GM10248 (cell line): ENCODE measurements around the gene ZMYM4.

ENCODE experiments used
- CTCF ChIA-PET: fragments of 300-600 bp; sonication (Branson Sonifier 250); formaldehyde crosslinking; extraction: SDS; loops from one replicate; lab custom pipeline; 2021; ENCODE audit warnings: antibody characterized with exemption; lab: Yijun Ruan, JAX
- POLR2A ChIA-PET: fragments of 350-650 bp; sonication (Branson Sonifier 250); formaldehyde crosslinking; extraction: SDS; loops from one replicate; lab custom pipeline; 2020; ENCODE audit warnings: antibody characterized with exemption; lab: Yijun Ruan, JAX
- DNase-seq: peaks from one replicate; pipeline ENCODE4 v3.0.0; 2012; ENCODE audit errors: extremely low spot score
- TF ChIP-seq, protein P1 (sequence below): IDR thresholded peaks from 2 replicates; pipeline ENCODE4 v1.5.1; 2012; ENCODE audit warnings: mild to moderate bottlenecking, low read depth; ENCODE audit errors: extremely low read depth, missing control alignments, control extremely low read depth

The ZMYM4 gene

DNA sequence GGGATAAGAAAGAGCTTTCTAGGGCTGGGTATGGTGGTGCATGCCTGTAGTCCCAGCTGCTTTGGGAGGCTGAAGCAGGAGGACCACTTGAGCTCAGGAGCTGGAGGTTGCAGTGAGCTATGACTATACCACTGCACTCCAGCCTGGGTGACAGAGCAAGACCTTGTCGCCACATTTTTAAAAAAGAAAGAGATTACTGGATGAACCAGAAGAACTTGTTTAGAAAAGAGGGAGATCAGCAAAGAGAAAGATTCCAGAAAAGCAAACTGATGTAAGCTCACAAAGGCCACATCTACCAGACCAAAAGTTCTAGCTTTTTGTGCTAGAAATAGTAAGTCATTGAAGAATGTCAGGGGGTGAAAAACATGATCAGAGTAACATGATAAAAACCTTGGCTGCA lies 171.1 kb downstream of the ZMYM4 start:
- TF ChIP-seq, protein P1, sequence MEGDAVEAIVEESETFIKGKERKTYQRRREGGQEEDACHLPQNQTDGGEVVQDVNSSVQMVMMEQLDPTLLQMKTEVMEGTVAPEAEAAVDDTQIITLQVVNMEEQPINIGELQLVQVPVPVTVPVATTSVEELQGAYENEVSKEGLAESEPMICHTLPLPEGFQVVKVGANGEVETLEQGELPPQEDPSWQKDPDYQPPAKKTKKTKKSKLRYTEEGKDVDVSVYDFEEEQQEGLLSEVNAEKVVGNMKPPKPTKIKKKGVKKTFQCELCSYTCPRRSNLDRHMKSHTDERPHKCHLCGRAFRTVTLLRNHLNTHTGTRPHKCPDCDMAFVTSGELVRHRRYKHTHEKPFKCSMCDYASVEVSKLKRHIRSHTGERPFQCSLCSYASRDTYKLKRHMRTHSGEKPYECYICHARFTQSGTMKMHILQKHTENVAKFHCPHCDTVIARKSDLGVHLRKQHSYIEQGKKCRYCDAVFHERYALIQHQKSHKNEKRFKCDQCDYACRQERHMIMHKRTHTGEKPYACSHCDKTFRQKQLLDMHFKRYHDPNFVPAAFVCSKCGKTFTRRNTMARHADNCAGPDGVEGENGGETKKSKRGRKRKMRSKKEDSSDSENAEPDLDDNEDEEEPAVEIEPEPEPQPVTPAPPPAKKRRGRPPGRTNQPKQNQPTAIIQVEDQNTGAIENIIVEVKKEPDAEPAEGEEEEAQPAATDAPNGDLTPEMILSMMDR = no peak
- CTCF ChIA-PET = interaction anchor here (1.1 to 10.3 kb wide), 6 partner anchors 11 to 288 kb away, joined by 3 to 110 read pairs (median 3); no protein-coding TSS in a partner anchor
- no peak for DNase-seq
- POLR2A ChIA-PET = no interaction called here

DNA sequence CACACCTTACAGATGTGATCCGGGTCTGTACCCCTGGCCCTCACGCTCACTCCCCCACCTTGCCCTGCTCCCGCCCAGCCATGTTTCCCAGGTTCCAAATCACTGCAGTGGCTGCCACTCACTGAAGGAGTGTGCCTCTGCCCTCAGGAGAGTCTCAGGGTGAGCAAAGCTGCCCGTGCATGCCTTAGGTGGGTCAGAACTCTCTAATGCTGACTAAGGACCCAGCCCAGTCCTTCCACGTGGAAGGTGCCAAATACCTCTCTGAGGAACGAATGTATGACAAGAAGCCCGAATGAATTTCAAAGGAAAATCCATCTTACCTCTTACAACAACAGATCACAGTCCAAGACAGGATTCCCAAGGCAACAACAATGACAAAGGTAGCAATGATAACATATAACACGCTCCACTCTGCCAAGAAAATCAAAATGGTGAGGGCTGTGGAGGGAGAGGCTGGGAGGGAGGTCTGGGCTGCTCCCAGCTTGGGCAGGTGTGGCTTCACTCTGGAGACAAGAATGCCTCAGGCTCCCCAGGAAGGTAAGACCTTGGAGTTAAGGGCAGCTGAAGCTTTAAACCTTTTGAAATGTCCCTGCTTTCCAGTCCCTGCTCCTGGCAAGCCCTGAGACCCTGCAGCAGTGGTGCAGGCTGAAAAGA lies 173.5 kb downstream of the ZMYM4 start:
- DNase-seq = no peak
- POLR2A ChIA-PET = no interaction called here
- CTCF ChIA-PET = interaction anchor here (10.3 kb wide), 1 partner anchor 8 kb away, joined by 110 read pairs; no protein-coding TSS in a partner anchor
- TF ChIP-seq, protein P1 = no peak

DNA sequence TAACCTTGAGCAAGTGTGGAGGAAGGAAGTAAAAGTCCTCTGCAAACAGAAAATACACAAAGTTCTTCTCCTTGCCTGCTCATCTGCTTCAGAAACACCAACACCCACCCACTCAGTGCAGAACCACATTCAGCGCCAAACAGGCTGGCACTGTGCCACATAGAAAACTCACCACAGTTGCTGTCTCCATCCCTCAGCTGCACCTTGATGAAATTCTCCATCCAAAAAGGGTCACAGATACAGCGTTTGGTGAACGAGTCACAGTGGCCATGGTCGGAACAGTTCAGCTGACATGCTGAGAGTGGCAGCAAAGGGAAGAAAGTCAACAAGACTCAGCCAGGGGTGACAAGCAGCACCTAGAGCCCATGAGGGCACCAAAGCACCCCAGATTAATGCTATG lies 174.2 kb downstream of the ZMYM4 start:
- TF ChIP-seq, protein P1 = no peak
- ChIA-PET CTCF (interaction anchor here (1.9 to 10.3 kb wide), 2 partner anchors 8 to 12 kb away, joined by 5 to 110 read pairs; no protein-coding TSS in a partner anchor), POLR2A (no interaction called here)
- no peak for DNase-seq

DNA sequence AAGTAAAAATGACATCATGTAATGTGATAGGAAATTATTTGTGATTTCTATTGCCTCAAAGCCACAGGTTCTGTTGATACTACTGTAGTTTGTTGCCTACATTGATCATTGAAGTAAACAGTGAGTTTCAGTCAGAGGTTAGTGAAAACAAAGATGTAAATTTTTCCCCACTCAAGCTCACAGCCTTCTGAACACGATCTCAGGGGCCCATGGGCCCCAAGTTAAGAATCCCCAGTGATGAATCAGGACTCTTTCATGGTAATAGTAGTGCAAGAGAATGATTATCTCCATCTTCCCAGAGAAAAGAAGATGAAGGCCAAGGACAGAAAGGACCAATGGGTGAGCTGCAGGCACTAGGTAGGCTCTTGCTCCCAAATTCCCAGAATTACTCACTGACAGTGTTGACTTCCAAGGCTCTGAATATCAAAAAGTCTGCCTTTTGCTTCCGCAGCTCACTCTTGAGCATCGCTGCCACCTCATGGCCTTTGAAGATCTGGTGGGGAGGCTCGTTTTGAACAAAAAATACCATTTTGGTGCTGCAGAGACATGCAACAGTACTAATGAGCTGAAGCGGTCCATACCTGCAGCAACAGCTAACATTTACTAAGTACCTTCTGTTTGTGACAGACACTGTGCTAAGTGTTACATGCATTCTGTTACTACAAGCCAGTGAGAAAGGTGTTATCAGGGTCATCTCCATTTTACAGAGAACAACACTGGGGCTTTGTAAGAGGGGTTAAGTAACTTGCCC lies 175.4 kb downstream of the ZMYM4 start:
- POLR2A ChIA-PET = no interaction called here
- TF ChIP-seq, protein P1 = no peak
- CTCF ChIA-PET = interaction anchor here (0.6 to 13.9 kb wide), 11 partner anchors 6 to 271 kb away, joined by 3 to 184 read pairs (median 5); no protein-coding TSS in a partner anchor
- no peak for DNase-seq

DNA sequence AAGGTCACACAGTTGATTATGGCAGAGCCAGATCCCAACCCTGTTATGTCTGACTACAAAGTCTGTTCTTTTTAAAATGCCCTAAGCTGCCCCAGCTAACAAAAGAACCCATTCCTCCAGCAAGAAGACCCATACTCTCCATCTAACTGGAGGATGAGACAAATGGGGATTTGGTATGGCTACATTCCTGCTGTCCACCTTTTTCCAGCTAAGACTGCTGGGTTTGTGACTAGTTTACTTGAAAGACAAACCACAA lies 175.9 kb downstream of the ZMYM4 start:
- CTCF ChIA-PET = interaction anchor here (0.9 to 13.9 kb wide), 8 partner anchors 9 to 242 kb away, joined by 3 to 184 read pairs (median 6); no protein-coding TSS in a partner anchor
- POLR2A ChIA-PET = no interaction called here
- no peak for DNase-seq
- TF ChIP-seq, protein P1 = no peak

DNA sequence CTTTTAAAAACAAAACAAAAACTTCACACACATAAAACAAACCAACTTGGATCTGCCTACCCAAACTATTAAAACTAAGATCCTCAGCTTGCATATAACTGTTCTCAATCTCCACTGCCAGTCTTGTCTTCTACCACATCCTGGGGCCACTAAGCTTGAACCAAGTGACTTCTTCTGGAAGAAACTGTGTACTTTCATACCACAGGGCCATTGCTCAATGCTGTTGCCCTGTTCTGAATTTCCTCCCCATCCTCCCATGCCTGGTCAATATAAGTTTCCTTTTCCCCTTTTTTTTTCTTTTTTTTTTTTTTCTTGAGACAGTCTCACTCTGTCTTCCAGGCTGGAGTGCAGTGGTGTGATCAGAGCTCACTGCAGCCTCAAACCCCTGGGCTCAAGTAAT lies 178.8 kb downstream of the ZMYM4 start:
- TF ChIP-seq, protein P1 = no peak
- POLR2A ChIA-PET = no interaction called here
- DNase-seq = no peak
- CTCF ChIA-PET = interaction anchor here (1.0 to 13.9 kb wide), 3 partner anchors 8 to 119 kb away, joined by 3 to 184 read pairs (median 110); no protein-coding TSS in a partner anchor
